Lower leg skin (tissue), 3 donors: Measurements from ENCODE around the gene IP6K2.
"Not testable (repeated sequence)": the region's sequence is repeated elsewhere in the genome, so short reads cannot be mapped to it uniquely, and the experiment has no call there.

Source experiments
- CTCF ChIP-seq, 3 donors: fragments of 450-650 bp; IDR thresholded peaks; one replicate each; pipeline ENCODE4 v1.5.1; 2016; ENCODE audit warnings: antibody characterized with exemption in 3 of 3, mild to moderate bottlenecking in 3 of 3, moderate library complexity in 2 of 3
- POLR2A ChIP-seq, 2 donors: fragments of 450-650 bp; IDR thresholded peaks; one replicate each; pipeline ENCODE4 v1.6.1; 2016 to 2017; ENCODE audit warnings: antibody characterized with exemption in 2 of 2, mild to moderate bottlenecking in 1 of 2, moderate library complexity in 1 of 2

- not testable (repeated sequence) for TF ChIP-seq POLR2A, CTCF (IDR thresholded peaks at IDR 0.05)
These were observed 6.3 kb upstream of the IP6K2 start for GRCh38 chr3:48723293-48723692.
